Lung (tissue), 12 donors: ENCODE results near the gene SEM1. TPM values are rescaled to one million over a fixed set of nuclear protein-coding genes. Genes with fewer than 3 reads are reported as not detected.

Experiments used
- ATAC-seq: fragments of 200-7000 bp; cut with Tn5 transposase; one replicate; pipeline ENCODE4 v1.9.1; 2020; ENCODE audit warnings: moderate number of reproducible peaks; ENCODE audit not compliant: insufficient read depth, low FRiP score
- DNase-seq, 3 donors: peaks; one replicate each; pipeline ENCODE4 v3.0.0-alpha.2; 2013 to 2017
- H3K27ac ChIP-seq, 2 donors: one replicate each; pipeline ENCODE4 v1.5.1; 2013; ENCODE audit warnings: mild to moderate bottlenecking in 2 of 2, moderate library complexity in 2 of 2, control low read depth in 1 of 2, inconsistent platforms in 1 of 2, low read depth in 1 of 2, low read length in 1 of 2
- H3K27me3 ChIP-seq, 3 donors: one replicate each; pipeline ENCODE4 v1.5.1; 2013; ENCODE audit warnings: low read length in 2 of 3; ENCODE audit not compliant: control insufficient read depth in 3 of 3, insufficient read depth in 3 of 3
- H3K36me3 ChIP-seq, 4 donors: one replicate each; pipeline ENCODE4 v1.5.1; 2013; ENCODE audit warnings: low read length in 4 of 4, mild to moderate bottlenecking in 1 of 4, moderate library complexity in 1 of 4; ENCODE audit not compliant: control insufficient read depth in 4 of 4, insufficient read depth in 4 of 4
- H3K4me1 ChIP-seq, 5 donors: one replicate each; pipeline ENCODE4 v1.5.1; 2013; ENCODE audit warnings: low read length in 5 of 5, mild to moderate bottlenecking in 2 of 5, moderate library complexity in 1 of 5; ENCODE audit not compliant: control insufficient read depth in 5 of 5, insufficient read depth in 5 of 5
- H3K4me3 ChIP-seq: one replicate; pipeline ENCODE4 v1.5.1; 2013; ENCODE audit warnings: mild to moderate bottlenecking, control low read depth, moderate library complexity
- H3K9ac ChIP-seq, 2 donors: one replicate each; pipeline ENCODE4 v1.5.1; 2013; ENCODE audit warnings: low read length in 2 of 2, control low read depth in 1 of 2; ENCODE audit not compliant: insufficient read depth in 1 of 2
- H3K9me3 ChIP-seq, 4 donors: one replicate each; pipeline ENCODE4 v1.5.1; 2013; ENCODE audit warnings: low read length in 3 of 4, mild to moderate bottlenecking in 1 of 4, moderate library complexity in 1 of 4; ENCODE audit not compliant: control insufficient read depth in 4 of 4, insufficient read depth in 3 of 4
- CTCF ChIP-seq: IDR thresholded peaks from 2 replicates; pipeline ENCODE4 v1.5.1; 2012; ENCODE audit warnings: mild to moderate bottlenecking; ENCODE audit errors: control extremely low read depth, extremely low read depth
- WGBS, 2 donors: extraction: QIAGEN DNeasy Blood & Tissue Kit; methylation state at CpG; one replicate each; pipeline ENCODE4 v1.1.7; 2013; 5-methylcytosine and 5-hydroxymethylcytosine counted together
- polyA plus RNA-seq, 2 donors: library from polyadenylated mRNA; stranded (reverse); fragments of 200-250 nt; gene quantifications; one replicate each; pipeline ENCODE4 v1.2.1, GENCODE V29; 2013
- total RNA-seq, 2 donors: library from RNA; depleted of rRNA in 1 of 2; stranded (reverse); fragments of >200 nt in 1 of 2; gene quantifications; one replicate each; pipeline ENCODE4 v1.2.1, GENCODE V29; 2014 to 2021
- donor health status: control.
- donor health status: control.
- donor health status: Bipolar disorder and iron deficiency.
- donor health status: healthy.
- donor health status: DM: yes; HTN: yes; CAD: no.

The SEM1 gene
- total and polyA plus RNA-seq, 4 donors: 47.0 to 190 (median 64.0) TPM

GRCh38 chr7:96679886-96680285 lies 29.8 kb downstream of the SEM1 start:
- ATAC-seq: no peak
- no peak for TF ChIP-seq CTCF
- 83 to 87% methylated on average over 4 of the region's 4 CpGs for WGBS, 2 donors

GRCh38 chr7:96676919-96677318 lies 32.7 kb downstream of the SEM1 start:
- H3K4me1 ChIP-seq: no peaks in the 10 kb centered on the region
- no peaks in the 10 kb centered on the region for H3K27me3 ChIP-seq
- H3K36me3 ChIP-seq: peaks cover 0 to 3% (median 1%) of the 10 kb centered on the region in 4 donors
- H3K9ac ChIP-seq: no peak overlapping the region
- ATAC-seq (no peak), DNase-seq (no peak)
- no peaks in the 10 kb centered on the region for H3K9me3 ChIP-seq
- TF ChIP-seq CTCF: no peak
- H3K4me3 ChIP-seq: no peak overlapping the region
- no peak overlapping the region for H3K27ac ChIP-seq
- 91 to 94% methylated on average over 5 of the region's 5 CpGs for WGBS, 2 donors

More at GRCh38 chr7:96679886-96680285, 29.8 kb downstream of the SEM1 start:
- DNase-seq: no peak
- H3K27ac ChIP-seq: no peak overlapping the region
- H3K27me3 ChIP-seq: no peaks in the 10 kb centered on the region
- no peak overlapping the region for H3K4me3 ChIP-seq
- H3K36me3 ChIP-seq: no peaks in the 10 kb centered on the region
- H3K9ac ChIP-seq: no peak overlapping the region
- peaks cover 0 to 1% (median 0%) of the 10 kb centered on the region in 5 donors for H3K4me1 ChIP-seq
- no peaks in the 10 kb centered on the region for H3K9me3 ChIP-seq

GRCh38 chr7:96675548-96675947 lies 34.1 kb downstream of the SEM1 start:
- 81 to 86% methylated on average over 1 of the region's 1 CpG for WGBS, 2 donors
- Histone ChIP-seq H3K27ac (no peak overlapping the region), H3K9ac (no peak overlapping the region), H3K9me3 (no peaks in the 10 kb centered on the region), H3K27me3 (no peaks in the 10 kb centered on the region), H3K36me3 (peaks cover 0 to 7% (median 1%) of the 10 kb centered on the region in 4 donors), H3K4me1 (no peaks in the 10 kb centered on the region), H3K4me3 (no peak overlapping the region)
- no peak for TF ChIP-seq CTCF
- ATAC-seq (no peak), DNase-seq (peak in 1 of 3 donors; percentile 7)

- ATAC-seq: no peak
- Histone ChIP-seq H3K9ac (no peak overlapping the region), H3K4me3 (no peak overlapping the region), H3K4me1 (no peaks in the 10 kb centered on the region), H3K27me3 (no peaks in the 10 kb centered on the region), H3K9me3 (no peaks in the 10 kb centered on the region), H3K27ac (no peak overlapping the region), H3K36me3 (peaks cover 0 to 8% (median 1%) of the 10 kb centered on the region in 4 donors)
- no peak for TF ChIP-seq CTCF
- WGBS, 2 donors: 88 to 89% methylated on average over 4 of the region's 4 CpGs
- DNase-seq: no peak
Measured at GRCh38 chr7:96674565-96674964, 35.1 kb downstream of the SEM1 start.
